CD4-positive, alpha-beta T cell treated with Interleukin-1 beta for 1 hour (primary cell): Measurements from ENCODE around the gene EEF2.
"Not testable (repeated sequence)": the region's sequence is repeated elsewhere in the genome, so short reads cannot be mapped to it uniquely, and the experiment has no call there.

ENCODE experiments used
- DNase-seq, 2 donors: peaks; one replicate each; pipeline ENCODE4 v3.0.0-alpha.2; 2020 to 2022

EEF2 gene

GRCh38 chr19:3968556-3969434, 16.5 kb downstream of the EEF2 start:
- no peak for DNase-seq

- DNase-seq: not testable (repeated sequence)
Observed at GRCh38 chr19:3967983-3968382, 17.3 kb downstream of the EEF2 start.

GRCh38 chr19:3966051-3967017, 18.9 kb downstream of the EEF2 start:
- DNase-seq: no peak

GRCh38 chr19:3964256-3965194, 20.7 kb downstream of the EEF2 start:
- DNase-seq: no peak

GRCh38 chr19:3963458-3964255, 21.6 kb downstream of the EEF2 start:
- no peak for DNase-seq

- no peak for DNase-seq
Observed at GRCh38 chr19:3961007-3961406, 24.3 kb downstream of the EEF2 start.

GRCh38 chr19:3959766-3960131, 25.5 kb downstream of the EEF2 start:
- DNase-seq: no peak

- no peak for DNase-seq
Observed at GRCh38 chr19:3958836-3959765, 26.2 kb downstream of the EEF2 start.

- no peak for DNase-seq
Observed at GRCh38 chr19:3955688-3956087, 29.6 kb downstream of the EEF2 start.

- not testable (repeated sequence) for DNase-seq
Observed at GRCh38 chr19:3955276-3955675, 30.0 kb downstream of the EEF2 start.

GRCh38 chr19:3954107-3954506, 31.2 kb downstream of the EEF2 start:
- no peak for DNase-seq

- DNase-seq: not testable (repeated sequence)
Observed at GRCh38 chr19:3952755-3953276, 32.4 kb downstream of the EEF2 start.

- DNase-seq: no peak
Observed at GRCh38 chr19:3950871-3951861, 34.1 kb downstream of the EEF2 start.

- DNase-seq: no peak
Observed at GRCh38 chr19:3949997-3950859, 35.0 kb downstream of the EEF2 start.

GRCh38 chr19:3949294-3949693, 36.0 kb downstream of the EEF2 start:
- DNase-seq: no peak

- not testable (repeated sequence) for DNase-seq
Observed at GRCh38 chr19:3947316-3947933, 37.8 kb downstream of the EEF2 start.

- no peak for DNase-seq
Observed at GRCh38 chr19:3945838-3946237, 39.4 kb downstream of the EEF2 start.
